RWPE1 (cell line): Measurements from ENCODE around the gene MYL7.
"Not testable (repeated sequence)": the region's sequence is repeated elsewhere in the genome, so short reads cannot be mapped to it uniquely, and the experiment has no call there.

ENCODE experiments used
- CTCF ChIA-PET: fragments of 350-600 bp; sonication (Branson Sonifier 250); formaldehyde crosslinking; extraction: SDS; loops from one replicate; lab custom pipeline; 2021; lab: Yijun Ruan, JAX
- POLR2A ChIA-PET: fragments of 400-600 bp; formaldehyde crosslinking; extraction: SDS; loops from one replicate; lab custom pipeline; 2020; ENCODE audit warnings: antibody characterized with exemption; ENCODE audit not compliant: low non-redundant PET; lab: Yijun Ruan, JAX
- DNase-seq: peaks from one replicate; pipeline ENCODE4 v3.0.0; 2012; ENCODE audit warnings: low spot score
- H3K27ac ChIP-seq: fragments of 450-650 bp; 2 replicates; pipeline ENCODE4 v1.5.1; 2017
- TF ChIP-seq, protein P1 (sequence below): fragments of 450-650 bp; conservative IDR thresholded peaks from 2 replicates; pipeline ENCODE4 v1.5.1; 2017; ENCODE audit warnings: low read depth, mild to moderate bottlenecking

MYL7 gene

DNA sequence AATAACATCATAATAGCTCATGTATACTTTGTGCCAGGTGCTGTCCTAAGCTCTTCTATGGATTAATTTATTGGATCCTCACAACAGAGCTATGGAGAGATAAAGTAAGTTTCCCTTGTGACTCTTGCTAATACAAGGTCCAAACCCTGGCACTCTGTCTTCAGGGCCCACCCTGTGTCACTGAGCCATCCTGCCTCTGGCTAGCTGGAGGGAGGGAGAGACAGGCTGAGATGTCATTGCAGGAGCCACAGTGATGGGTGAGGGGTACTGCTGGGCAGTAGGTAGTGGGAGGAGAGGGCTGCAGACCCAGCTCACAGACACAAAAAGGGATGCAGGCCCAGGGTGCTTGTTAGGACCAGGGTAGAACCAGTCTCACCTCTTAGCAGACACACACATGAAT lies 31.2 kb upstream of the MYL7 start:
- DNase-seq = no peak
- no peak overlapping the region for H3K27ac ChIP-seq
- POLR2A ChIA-PET = no interaction called here
- TF ChIP-seq, protein P1, sequence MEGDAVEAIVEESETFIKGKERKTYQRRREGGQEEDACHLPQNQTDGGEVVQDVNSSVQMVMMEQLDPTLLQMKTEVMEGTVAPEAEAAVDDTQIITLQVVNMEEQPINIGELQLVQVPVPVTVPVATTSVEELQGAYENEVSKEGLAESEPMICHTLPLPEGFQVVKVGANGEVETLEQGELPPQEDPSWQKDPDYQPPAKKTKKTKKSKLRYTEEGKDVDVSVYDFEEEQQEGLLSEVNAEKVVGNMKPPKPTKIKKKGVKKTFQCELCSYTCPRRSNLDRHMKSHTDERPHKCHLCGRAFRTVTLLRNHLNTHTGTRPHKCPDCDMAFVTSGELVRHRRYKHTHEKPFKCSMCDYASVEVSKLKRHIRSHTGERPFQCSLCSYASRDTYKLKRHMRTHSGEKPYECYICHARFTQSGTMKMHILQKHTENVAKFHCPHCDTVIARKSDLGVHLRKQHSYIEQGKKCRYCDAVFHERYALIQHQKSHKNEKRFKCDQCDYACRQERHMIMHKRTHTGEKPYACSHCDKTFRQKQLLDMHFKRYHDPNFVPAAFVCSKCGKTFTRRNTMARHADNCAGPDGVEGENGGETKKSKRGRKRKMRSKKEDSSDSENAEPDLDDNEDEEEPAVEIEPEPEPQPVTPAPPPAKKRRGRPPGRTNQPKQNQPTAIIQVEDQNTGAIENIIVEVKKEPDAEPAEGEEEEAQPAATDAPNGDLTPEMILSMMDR = no peak
- CTCF ChIA-PET = interaction anchor here (0.7 kb wide), 1 partner anchor 305 kb away, joined by 5 read pairs; no protein-coding TSS in a partner anchor

DNA sequence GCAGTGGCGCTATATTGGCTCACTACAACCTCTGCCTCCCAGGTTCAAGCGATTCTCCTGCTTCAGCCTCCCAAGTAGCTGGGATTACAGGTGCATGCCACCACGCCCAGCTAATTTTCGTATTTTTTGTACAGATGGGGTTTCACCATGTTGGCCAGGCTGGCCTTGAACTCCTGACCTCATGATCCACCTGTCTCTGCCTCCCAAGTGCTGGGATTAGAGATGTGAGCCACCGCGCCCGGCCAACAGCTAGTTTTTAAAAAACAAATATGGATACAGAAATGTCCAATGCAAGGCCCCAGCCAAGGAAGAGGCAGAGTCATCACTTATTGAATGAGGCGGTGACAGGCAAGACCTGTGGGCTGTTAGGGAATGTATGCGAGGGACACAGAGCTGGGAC lies 30.8 kb upstream of the MYL7 start:
- POLR2A ChIA-PET, H3K27ac ChIP-seq, DNase-seq: not testable (repeated sequence)
- CTCF ChIA-PET = interaction anchor here (0.7 kb wide), 1 partner anchor 306 kb away, joined by 5 read pairs; no protein-coding TSS in a partner anchor

DNA sequence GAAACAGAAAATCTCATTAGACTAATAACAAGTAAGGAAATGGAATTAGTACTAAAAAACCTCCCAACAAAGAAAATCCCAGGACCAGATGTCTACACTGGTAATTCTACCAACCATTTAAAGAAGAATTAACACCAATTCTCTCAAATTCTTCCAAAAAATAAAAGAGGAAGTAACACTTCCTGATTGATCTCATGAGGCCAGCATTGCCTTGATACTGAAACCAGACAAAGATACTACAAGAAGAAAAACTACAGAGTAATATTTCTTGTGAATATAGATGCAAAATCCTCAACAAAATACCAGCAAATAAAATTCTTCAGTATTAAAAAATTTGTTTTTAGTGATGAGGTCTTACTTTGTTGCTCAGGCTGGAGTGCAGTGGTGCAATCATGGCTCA lies 26.8 kb upstream of the MYL7 start:
- ChIA-PET POLR2A (no interaction called here), CTCF (no interaction called here)
- no peak for DNase-seq
- TF ChIP-seq, protein P1 = no peak
- no peak overlapping the region for H3K27ac ChIP-seq

DNA sequence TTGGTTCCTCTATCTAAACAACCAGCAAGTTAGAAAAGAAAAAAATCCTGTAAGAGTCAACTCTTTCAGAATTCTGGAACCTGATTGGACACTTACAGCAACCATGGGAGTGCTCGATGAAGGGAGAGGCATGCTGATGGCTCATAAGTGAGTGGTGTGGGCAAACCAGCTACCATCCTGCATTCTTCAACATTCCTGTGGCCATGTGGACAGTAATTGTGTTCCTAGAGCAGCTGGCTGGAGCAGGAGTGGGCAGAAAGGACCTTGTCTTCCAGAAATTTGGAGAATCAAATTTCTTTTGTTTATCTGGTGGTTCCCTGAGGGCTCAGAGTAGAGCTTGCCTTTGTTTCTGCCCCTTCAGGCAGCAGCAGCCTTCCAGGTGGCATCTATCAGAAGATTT lies 22.5 kb upstream of the MYL7 start:
- TF ChIP-seq, protein P1 = no peak
- ChIA-PET POLR2A (no interaction called here), CTCF (interaction anchor here (0.7 to 1.0 kb wide), 3 partner anchors 9 to 37 kb away, joined by 3 to 5 read pairs (median 4); partner anchors contain the start of gene YKT6)
- no peak overlapping the region for H3K27ac ChIP-seq
- DNase-seq = peak; percentile 59

DNA sequence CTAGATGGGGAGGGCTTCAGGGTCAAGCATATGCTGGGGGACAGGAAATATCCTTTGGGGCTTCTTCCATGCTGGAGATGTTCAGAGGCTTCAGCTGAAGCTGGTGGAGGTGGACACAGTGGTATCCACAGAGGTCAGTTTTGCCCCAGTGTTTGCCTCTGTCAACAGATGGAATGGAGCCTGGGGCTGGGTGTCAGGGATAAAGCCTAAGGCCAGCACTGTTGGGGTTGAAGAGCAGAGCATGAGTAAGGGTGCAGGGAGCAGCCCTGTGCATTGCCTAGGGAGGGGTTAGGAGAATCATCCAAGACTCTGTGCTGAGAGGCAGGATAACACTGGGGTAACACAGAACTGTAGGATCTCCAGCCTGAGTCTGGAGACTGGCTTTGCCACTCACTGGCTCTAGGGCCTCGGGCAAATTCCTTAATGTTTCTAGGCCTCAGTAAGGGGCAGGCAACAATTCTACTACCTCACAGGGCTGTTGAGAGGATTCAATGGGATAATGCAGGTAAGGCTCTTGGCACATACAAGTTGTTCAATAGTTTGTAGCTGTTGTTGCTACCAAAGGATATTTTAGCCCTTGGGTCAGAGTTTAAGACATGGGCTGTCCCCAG lies 21.8 kb upstream of the MYL7 start:
- H3K27ac ChIP-seq = no peak overlapping the region
- no peak for DNase-seq
- TF ChIP-seq, protein P1 = no peak
- ChIA-PET CTCF (interaction anchor here (0.7 to 1.0 kb wide), 2 partner anchors 9 to 25 kb away, joined by 3 to 5 read pairs; no protein-coding TSS in a partner anchor), POLR2A (no interaction called here)

DNA sequence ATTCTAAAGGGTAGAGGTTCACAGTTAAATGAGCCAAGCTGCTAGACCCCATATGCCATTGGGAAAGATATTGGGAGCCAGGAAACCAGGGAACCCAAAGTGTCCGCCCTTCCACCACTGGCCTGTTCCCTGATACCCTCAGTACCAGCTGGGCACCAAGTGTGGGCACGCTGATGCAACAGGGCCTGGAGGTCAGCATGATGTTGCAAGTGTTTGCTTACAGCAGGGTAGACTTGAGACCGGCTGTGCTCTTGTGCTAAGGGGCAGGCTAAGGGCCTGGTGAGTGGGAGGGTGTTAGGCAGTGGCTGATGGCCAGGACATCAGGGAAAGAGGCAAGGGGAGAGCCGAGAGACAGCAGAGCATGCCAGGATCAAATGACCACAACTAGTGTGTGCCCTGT lies 21.0 kb upstream of the MYL7 start:
- TF ChIP-seq, protein P1 = no peak
- ChIA-PET CTCF (interaction anchor here (0.7 kb wide), 1 partner anchor 12 kb away, joined by 3 read pairs; no protein-coding TSS in a partner anchor), POLR2A (no interaction called here)
- no peak for DNase-seq
- no peak overlapping the region for H3K27ac ChIP-seq

DNA sequence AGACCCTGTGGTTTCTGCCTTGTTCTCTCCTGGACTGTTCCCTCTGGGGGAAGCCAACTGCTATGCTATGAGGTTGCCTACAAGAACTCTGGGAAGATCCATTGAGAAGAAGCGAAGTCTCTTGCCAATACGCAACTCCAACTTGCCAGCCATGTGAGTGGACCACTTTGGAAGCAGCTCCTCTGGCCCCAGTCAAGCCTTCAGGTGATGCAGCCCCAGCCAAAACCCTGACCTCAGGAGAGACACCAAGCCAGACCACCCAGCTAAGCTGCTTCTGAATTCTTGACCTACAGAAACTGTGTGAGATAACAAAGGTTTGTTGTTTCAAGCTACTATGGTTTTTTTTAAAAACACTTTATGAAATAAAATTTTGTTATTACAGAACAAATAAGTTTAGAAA lies 20.2 kb upstream of the MYL7 start:
- CTCF ChIA-PET = no interaction called here
- POLR2A ChIA-PET = no interaction called here
- DNase-seq = no peak
- H3K27ac ChIP-seq = no peak overlapping the region
- TF ChIP-seq, protein P1 = no peak
